ENCODE results near the gene MRPS27.

The MRPS27 gene

DNA sequence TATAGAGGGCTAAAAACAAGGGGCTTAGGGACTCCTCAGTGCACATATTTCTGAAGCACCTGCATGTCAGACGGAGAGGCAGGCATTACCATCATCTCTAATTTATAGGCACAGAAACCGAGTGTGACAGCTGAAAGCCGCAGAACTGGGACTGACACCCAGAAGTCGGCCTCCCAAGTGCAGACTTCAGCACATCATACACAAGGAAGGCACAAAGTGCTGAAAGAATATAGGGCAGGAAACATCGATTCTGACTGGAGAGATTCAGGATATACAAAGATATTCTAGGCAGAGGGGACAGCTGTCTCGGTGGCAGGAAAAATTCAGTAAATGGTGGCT is 11.2 kb downstream of the MRPS27 start:
- peak overlapping the region; percentile 1 for H3K4me3 ChIP-seq (ENCODE audit: low read depth, low read length)
- TF ChIP-seq, protein P1, sequence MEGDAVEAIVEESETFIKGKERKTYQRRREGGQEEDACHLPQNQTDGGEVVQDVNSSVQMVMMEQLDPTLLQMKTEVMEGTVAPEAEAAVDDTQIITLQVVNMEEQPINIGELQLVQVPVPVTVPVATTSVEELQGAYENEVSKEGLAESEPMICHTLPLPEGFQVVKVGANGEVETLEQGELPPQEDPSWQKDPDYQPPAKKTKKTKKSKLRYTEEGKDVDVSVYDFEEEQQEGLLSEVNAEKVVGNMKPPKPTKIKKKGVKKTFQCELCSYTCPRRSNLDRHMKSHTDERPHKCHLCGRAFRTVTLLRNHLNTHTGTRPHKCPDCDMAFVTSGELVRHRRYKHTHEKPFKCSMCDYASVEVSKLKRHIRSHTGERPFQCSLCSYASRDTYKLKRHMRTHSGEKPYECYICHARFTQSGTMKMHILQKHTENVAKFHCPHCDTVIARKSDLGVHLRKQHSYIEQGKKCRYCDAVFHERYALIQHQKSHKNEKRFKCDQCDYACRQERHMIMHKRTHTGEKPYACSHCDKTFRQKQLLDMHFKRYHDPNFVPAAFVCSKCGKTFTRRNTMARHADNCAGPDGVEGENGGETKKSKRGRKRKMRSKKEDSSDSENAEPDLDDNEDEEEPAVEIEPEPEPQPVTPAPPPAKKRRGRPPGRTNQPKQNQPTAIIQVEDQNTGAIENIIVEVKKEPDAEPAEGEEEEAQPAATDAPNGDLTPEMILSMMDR (IDR thresholded peaks at IDR 0.05; ENCODE audit: borderline replicate concordance, insufficient read depth, low read depth, low read length): no peak

DNA sequence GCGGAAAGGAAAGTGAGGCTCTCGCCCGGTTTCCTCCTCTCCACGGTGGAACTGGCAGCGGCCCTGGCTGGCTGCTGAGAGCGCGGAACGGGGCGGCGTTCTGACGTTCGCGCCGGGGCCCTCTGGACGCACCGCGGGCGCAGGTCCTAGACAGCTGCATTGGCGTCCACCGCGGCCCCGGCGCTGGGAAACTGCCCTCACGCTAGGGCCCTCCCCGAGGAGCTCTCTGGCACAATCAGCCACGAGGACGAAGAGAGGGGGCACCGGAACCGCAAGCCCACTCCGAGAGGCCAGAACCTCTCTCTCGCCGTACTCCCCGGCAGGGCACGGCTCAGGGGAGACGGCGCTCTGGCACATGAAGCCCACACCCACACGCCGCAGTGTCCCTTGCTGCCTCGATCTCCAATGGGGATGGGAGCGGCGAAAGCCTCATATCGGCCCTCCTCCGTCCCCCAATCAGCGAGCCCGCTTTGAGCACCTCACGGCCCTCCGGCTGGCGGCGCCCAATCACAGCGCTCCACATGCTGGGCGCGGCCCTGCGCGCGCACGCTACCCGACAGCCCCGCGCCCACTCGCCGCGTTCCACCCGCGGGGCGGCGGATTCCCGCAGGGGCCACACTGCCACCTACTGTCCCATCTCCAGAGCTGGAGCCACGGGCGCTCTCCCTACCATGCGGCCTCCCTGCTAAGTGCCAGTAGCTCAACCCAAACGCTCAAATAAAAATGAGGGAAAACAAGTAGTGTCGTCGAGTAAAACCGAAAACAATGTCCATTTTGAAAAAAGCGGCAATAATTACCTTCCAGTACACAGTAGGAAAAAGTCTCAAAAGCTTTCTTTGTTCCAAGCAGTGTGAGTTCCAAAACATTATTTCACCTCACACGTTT is 11.8 kb downstream of the MRPS27 start:
- peak overlapping the region; percentile 78 for H3K4me3 ChIP-seq (ENCODE audit: low read depth, low read length)
- TF ChIP-seq, protein P1 (IDR thresholded peaks at IDR 0.05; ENCODE audit: borderline replicate concordance, insufficient read depth, low read depth, low read length): peak; percentile 91

DNA sequence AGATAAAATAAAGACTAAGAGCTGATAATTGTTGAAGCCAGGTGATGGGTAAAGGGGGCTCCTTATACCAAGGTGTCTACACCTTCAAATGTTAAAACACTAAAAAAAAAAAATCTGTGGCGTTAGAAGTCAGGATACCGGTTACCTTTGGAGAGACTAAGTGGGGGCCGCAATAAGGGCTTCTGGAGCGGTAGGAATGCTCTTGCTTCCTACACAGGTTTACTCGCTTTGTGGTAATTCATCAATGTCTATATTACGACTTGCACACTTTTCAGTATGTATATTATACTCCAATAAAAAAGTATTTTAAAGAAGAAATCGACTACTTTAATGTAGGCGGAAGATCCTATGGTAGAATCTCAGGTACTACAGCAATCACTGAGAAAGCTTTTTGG is 12.5 kb downstream of the MRPS27 start:
- peak overlapping the region; percentile 78 for H3K4me3 ChIP-seq (ENCODE audit: low read depth, low read length)
- TF ChIP-seq, protein P1 (IDR thresholded peaks at IDR 0.05; ENCODE audit: borderline replicate concordance, insufficient read depth, low read depth, low read length): no peak

DNA sequence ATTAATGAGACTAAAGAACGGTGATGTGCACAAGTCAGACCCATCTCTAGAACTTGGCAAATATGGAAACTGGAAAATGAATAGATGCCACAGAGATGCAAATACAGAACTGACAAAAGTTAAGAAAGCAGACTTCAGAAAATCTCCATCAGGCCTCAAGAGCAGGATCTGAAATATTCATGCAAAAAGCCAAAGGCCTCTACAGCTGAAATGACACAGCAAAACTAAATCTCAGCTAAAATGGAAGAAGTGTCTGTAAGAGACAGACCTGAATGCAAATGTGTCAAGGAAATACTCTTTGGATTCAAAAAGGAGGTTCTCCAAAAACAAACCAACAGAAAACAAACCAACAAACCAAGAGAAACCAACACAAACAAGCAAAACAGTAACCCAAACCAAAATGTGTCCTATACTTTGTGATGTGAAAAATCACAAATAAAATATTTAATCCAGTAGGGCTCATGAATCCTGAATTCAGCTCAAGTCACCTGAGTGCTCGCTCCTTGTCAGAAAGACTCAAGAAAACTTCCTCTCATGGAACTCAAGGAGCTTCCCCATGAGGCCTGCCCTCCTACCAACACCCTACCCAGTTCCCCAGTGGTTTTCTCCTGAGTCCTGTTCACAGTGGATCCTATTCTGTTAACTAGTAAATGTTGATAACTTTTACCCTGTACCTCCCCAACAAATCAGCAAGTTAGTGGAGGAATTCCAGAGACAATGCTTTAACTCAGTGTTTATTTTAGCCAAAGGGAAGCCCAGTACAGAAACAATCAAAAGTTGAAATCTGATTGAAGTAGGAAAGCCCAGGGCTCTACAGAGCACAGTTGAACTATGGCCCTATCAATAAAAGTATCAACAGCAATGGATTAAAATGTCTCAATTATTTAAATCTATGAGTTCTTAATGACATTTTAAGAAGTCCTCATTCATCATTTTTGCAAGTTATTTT is 14.6 kb downstream of the MRPS27 start:
- H3K4me3 ChIP-seq (ENCODE audit: low read depth, low read length): no peak overlapping the region
- TF ChIP-seq, protein P1 (IDR thresholded peaks at IDR 0.05; ENCODE audit: borderline replicate concordance, insufficient read depth, low read depth, low read length): no peak

DNA sequence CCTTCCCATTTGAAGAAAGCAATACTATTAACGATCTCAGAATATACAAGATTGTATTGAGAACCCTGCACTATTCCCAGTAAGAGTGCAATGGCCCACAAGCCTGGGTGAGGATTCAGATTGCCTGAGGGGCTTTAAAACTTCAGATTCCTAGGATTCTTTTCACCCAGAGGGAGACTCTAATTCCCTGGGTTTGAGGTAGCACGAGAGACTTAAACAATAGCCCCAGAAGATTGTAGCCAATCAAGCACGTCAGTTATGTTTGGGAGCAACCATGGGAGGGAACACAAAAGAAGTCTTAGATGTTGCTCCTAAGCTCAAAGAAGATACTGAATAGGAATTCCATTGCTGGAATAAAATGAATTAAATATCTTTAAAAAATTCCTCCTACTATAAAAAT is 17.9 kb downstream of the MRPS27 start:
- TF ChIP-seq, protein P1 (IDR thresholded peaks at IDR 0.05; ENCODE audit: borderline replicate concordance, insufficient read depth, low read depth, low read length): no peak
- H3K4me3 ChIP-seq (ENCODE audit: low read depth, low read length): no peak overlapping the region

DNA sequence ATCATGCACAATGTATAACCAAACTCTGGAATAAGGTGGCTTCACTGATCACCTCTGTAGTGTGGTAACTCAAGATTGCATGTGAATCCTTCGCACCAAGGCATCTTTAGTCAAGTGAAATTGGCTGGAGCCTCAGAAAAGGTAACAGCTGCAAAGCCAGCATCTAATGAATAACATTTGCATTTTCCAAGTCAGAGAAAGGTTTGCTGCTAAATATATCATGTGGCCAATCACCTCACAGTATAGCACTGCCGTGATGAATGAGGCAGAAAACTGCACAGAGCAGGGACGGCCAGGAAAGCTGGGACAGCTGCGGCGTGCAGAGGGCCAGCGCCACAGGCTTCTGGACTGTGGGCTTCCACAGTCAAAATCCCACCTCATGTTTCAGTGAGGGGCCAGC is 18.5 kb downstream of the MRPS27 start:
- TF ChIP-seq, protein P1 (IDR thresholded peaks at IDR 0.05; ENCODE audit: borderline replicate concordance, insufficient read depth, low read depth, low read length): no peak
- H3K4me3 ChIP-seq (ENCODE audit: low read depth, low read length): no peak overlapping the region

Data from GM12875 (cell line).